ENCODE measurements around the gene HTT-AS. TPM values are rescaled to one million over a fixed set of nuclear protein-coding genes. Genes with fewer than 3 reads are reported as not detected.

HTT-AS gene
- total RNA-seq (2021; fragmentation: NEBNext Ultra II Directional; extraction: Animal tissue kit (Norgen Biotek cat#: 25700)) (not detected in 2 replicates), polyA plus RNA-seq (2011; rRNA removed) (not detected in 2 replicates), polyA minus RNA-seq (2011; rRNA and poly(A)+ RNA removed) (not detected in 2 replicates)
- not detected for polyA plus RNA-seq (2011; cell fraction: cytosol; rRNA removed)
- not detected for polyA plus RNA-seq (2011; cell fraction: nucleus; rRNA removed)
- polyA plus RNA-seq (2012, experiment 1 of 2): not detected in 4 replicates
- not detected for polyA plus RNA-seq (2012, experiment 2 of 2)
- polyA plus RNA-seq (2013, experiment 1 of 2): not detected
- polyA plus RNA-seq (2013, experiment 2 of 2): not detected
- not detected for polyA minus RNA-seq (2011; cell fraction: cytosol; rRNA and poly(A)+ RNA removed)
- not detected for polyA minus RNA-seq (2011; cell fraction: nucleus; rRNA and poly(A)+ RNA removed)
- long read RNA-seq, experiment 1: 0 reads
- long read RNA-seq, experiment 2: 0 reads

- H3K4me1 ChIP-seq (replicated peaks in 1 of 4; ENCODE audit: control insufficient read depth in 3 of 4, insufficient read depth in 4 of 4, low read length in 3 of 4): peaks cover 2 to 5% (median 3%) of the 10 kb centered on the region in 4 experiments; a peak in 6 of 7 replicates
- FAIRE-seq: no peak
- POLR2A ChIA-PET (ENCODE audit: partially characterized antibody): interaction anchor here (0.6 to 1.7 kb wide), 6 partner anchors 9 to 458 kb away, joined by 3 to 4 read pairs (median 4); no protein-coding TSS in a partner anchor
- TF ChIP-seq CREB1 (IDR thresholded peaks at IDR 0.05): peak; percentile 70
- no peak for TF ChIP-seq GTF2F1 (IDR thresholded peaks at IDR 0.05; ENCODE audit: borderline replicate concordance, low read depth, low read length)
- peak; percentile 46; the same call in 1 of the 2 replicates for TF ChIP-seq MAX (IDR thresholded peaks at IDR 0.05)
- no peak for TF ChIP-seq HDAC2 (IDR thresholded peaks at IDR 0.05; ENCODE audit: borderline replicate concordance in 1 of 2, low read depth in 2 of 2, low read length in 2 of 2)
- TF ChIP-seq RAD21 (IDR thresholded peaks at IDR 0.05 in 1 of 2, conservative IDR thresholded peaks at IDR 0.05 in 1 of 2; ENCODE audit: low read depth in 2 of 2, low read length in 2 of 2): no peak
- TF ChIP-seq HDAC6 (IDR thresholded peaks at IDR 0.05; ENCODE audit: low read depth, low read length): no peak
- no peak for TF ChIP-seq KDM5A (IDR thresholded peaks at IDR 0.05; ENCODE audit: low read length)
- no peak for TF ChIP-seq BRCA1 (IDR thresholded peaks at IDR 0.05; ENCODE audit: low read depth, low read length)
- peak; percentile 78 for TF ChIP-seq TAF7 (optimal IDR thresholded peaks at IDR 0.05; ENCODE audit: borderline replicate concordance, low read depth, low read length)
These were observed at the start of gene HTT-AS, which contains the start of gene HTT for GRCh38 chr4:3074078-3074845. Gene HTT-AS (minus strand): TSS chr4:3074538. Gene HTT (plus strand): TSS chr4:3074681. CDS start chr4:3074826, 145 bp downstream.

More at GRCh38 chr4:3074078-3074845, at the start of gene HTT-AS, which contains the start of gene HTT:
- no peaks in the 10 kb centered on the region for H3K9me3 ChIP-seq (ENCODE audit: insufficient read depth in 2 of 2, low read depth in 1 of 2, low read length in 1 of 2)
- H3K4me3 ChIP-seq (ENCODE audit: extremely low read depth in 1 of 4, insufficient read depth in 2 of 4, low read depth in 3 of 4, low read length in 4 of 4): peak within 1 kb of the TSS; percentile 83 to 91 (median 86)
- peak within 1 kb of the TSS; percentile 78 for H3K4ac ChIP-seq (replicated peaks; ENCODE audit: insufficient read length, low read depth, low read length)
- peak within 1 kb of the TSS; percentile 71 for H2BK5ac ChIP-seq (ENCODE audit: low read depth, low read length)
- H2BK12ac ChIP-seq (ENCODE audit: low read depth, low read length): no peak within 1 kb of the TSS
- H3K18ac ChIP-seq (ENCODE audit: extremely low read depth, low read length): peak within 1 kb of the TSS; percentile 78
- no peak within 1 kb of the TSS for H3K23ac ChIP-seq (ENCODE audit: insufficient read length)
- H2BK20ac ChIP-seq (ENCODE audit: low read length): no peak within 1 kb of the TSS
- H3K79me1 ChIP-seq (ENCODE audit: low read depth, low read length): peaks cover 11% of the 10 kb centered on the region
- H3K9ac ChIP-seq (replicated peaks in 1 of 4; ENCODE audit: extremely low read depth in 1 of 4, low read depth in 3 of 4, low read length in 3 of 4): peak within 1 kb of the TSS; percentile 82 to 89 (median 84)
- H3K36me3 ChIP-seq (ENCODE audit: control insufficient read depth in 2 of 4, insufficient read depth in 4 of 4, low read length in 3 of 4): no peaks in the 10 kb centered on the region
- H2BK120ac ChIP-seq (replicated peaks; ENCODE audit: low read depth, low read length): no peak within 1 kb of the TSS
- WGBS, 2 experiments (ENCODE audit: extremely low coverage in 1 of 2, insufficient coverage in 1 of 2, insufficient read length in 1 of 2, insufficient replicate concordance in 2 of 2, low coverage in 1 of 2, low lambda C conversion rate in 2 of 2, missing lambda C conversion rate in 1 of 2): 1% methylated on average over 42 of the region's 81 CpGs; no CpG with 5 or more reads in 1 of the 2 experiments
- no peak within 1 kb of the TSS for H4K91ac ChIP-seq (replicated peaks; ENCODE audit: insufficient read length, low read length)
- H3K23me2 ChIP-seq (ENCODE audit: low read depth, low read length): peaks cover 9% of the 10 kb centered on the region
- no peak within 1 kb of the TSS for H3K14ac ChIP-seq (ENCODE audit: insufficient read length)
- no peaks in the 10 kb centered on the region for H3K27me3 ChIP-seq (replicated peaks in 1 of 4; ENCODE audit: control insufficient read depth in 3 of 4, extremely low read depth in 1 of 4, insufficient read depth in 3 of 4, low read length in 3 of 4)
- H3K4me2 ChIP-seq (ENCODE audit: insufficient read depth in 1 of 2, low read depth in 2 of 2, low read length in 2 of 2): peak within 1 kb of the TSS; percentile 91 to 93
- peak within 1 kb of the TSS; percentile 65; the same call in 1 of the 2 replicates for H3K27ac ChIP-seq (ENCODE audit: low read depth, low read length)
- H2AK5ac ChIP-seq (ENCODE audit: low read depth, low read length): no peak within 1 kb of the TSS
- H4K5ac ChIP-seq (ENCODE audit: insufficient read length, low read depth, low read length): peak within 1 kb of the TSS; percentile 84
- H3K56ac ChIP-seq (replicated peaks; ENCODE audit: insufficient read length, low read depth, low read length): peak within 1 kb of the TSS; percentile 77
- peak within 1 kb of the TSS; percentile 99 for H4K8ac ChIP-seq (ENCODE audit: extremely low read depth, insufficient read depth, low read length)
- peak; percentile 84 to 96 for DNase-seq (ENCODE audit: low read depth in 1 of 2, low spot score in 2 of 2)
- H2BK15ac ChIP-seq (ENCODE audit: low read length): no peak within 1 kb of the TSS
- peaks cover 10 to 11% of the 10 kb centered on the region in 2 experiments for H4K20me1 ChIP-seq (replicated peaks in 1 of 2; ENCODE audit: control insufficient read depth in 1 of 2, insufficient read depth in 2 of 2, low read length in 2 of 2)
- CTCF ChIA-PET (ENCODE audit: partially characterized antibody): interaction anchor here (1.0 to 2.0 kb wide), 2 partner anchors 27 to 93 kb away, joined by 3 to 5 read pairs; no protein-coding TSS in a partner anchor
- H3K79me2 ChIP-seq (ENCODE audit: control insufficient read depth in 1 of 2, insufficient read depth in 2 of 2, low read length in 2 of 2): peaks cover 19 to 37% of the 10 kb centered on the region in 2 experiments
- H2AFZ ChIP-seq (ENCODE audit: low read length): peak within 1 kb of the TSS; percentile 93; the same call in 1 of the 2 replicates
